ENCODE data around the gene ADGRG6.

DNA sequence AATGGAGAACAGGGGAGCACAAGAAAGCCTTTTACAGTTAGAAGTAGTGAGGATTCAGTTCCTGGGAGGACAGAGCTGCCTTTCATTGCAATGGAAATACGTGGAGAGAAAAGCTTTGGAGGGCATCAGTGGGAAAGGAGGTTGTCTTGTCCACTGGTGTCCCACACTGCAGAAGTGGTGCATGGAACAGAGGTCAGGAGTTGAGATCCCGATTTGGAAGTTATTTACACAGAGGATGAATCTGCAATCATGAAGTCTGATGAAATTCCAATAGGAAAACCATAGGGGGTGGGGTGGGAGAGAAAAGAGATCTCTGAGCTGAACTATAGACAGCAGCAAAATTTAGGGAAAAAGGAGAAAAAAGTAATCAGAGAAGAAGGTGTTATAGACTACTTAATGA lies 33.6 kb downstream of the ADGRG6 start:
- TF ChIP-seq ARNT (IDR thresholded peaks at IDR 0.05) (no peak), TARDBP (IDR thresholded peaks at IDR 0.05) (no peak), PKNOX1 (IDR thresholded peaks at IDR 0.05) (no peak), FOXM1 (IDR thresholded peaks at IDR 0.05; ENCODE audit: borderline replicate concordance) (no peak), HDGF (IDR thresholded peaks at IDR 0.05; ENCODE audit: borderline replicate concordance) (no peak), FOXA1 (IDR thresholded peaks at IDR 0.05) (no peak), BHLHE40 (IDR thresholded peaks at IDR 0.05; ENCODE audit: borderline replicate concordance) (no peak), NFRKB (IDR thresholded peaks at IDR 0.05) (no peak), SP1 (IDR thresholded peaks at IDR 0.05) (no peak)

Measured in HEK293T (cell line).